ENCODE measurements around the gene NDUFA11. TPM values are rescaled to one million over a fixed set of nuclear protein-coding genes. Genes with fewer than 3 reads are reported as not detected.
"Not testable (repeated sequence)": the region's sequence is repeated elsewhere in the genome, so short reads cannot be mapped to it uniquely, and the experiment has no call there.

NDUFA11 gene
- total and polyA plus RNA-seq, 2 of the 4 experiments (the other 2 are of a cell fraction): 375 to 1,276 TPM

- H2BK15ac ChIP-seq (ENCODE audit: low read depth, low read length); H3K18ac ChIP-seq (ENCODE audit: low read depth, low read length); H3K27me3 ChIP-seq (ENCODE audit: control insufficient read depth, insufficient read depth, low read length); H4K5ac ChIP-seq (ENCODE audit: low read depth, low read length); H3K23ac ChIP-seq (ENCODE audit: low read depth, low read length); H2BK120ac ChIP-seq (ENCODE audit: low read depth, low read length); H3K14ac ChIP-seq (replicated peaks; ENCODE audit: low read depth, low read length); BruUV-seq (replicated peaks); H3K56ac ChIP-seq (ENCODE audit: extremely low read depth, insufficient read depth, low read length); H3K9ac ChIP-seq (ENCODE audit: low read depth, low read length); H3K9me3 ChIP-seq (ENCODE audit: control insufficient read depth, insufficient read depth, low read length); intact Hi-C loops (cut with micrococcal nuclease); in situ Hi-C loops (cut with MboI; ENCODE audit: low sequenced_read_pairs); H2BK5ac ChIP-seq (ENCODE audit: low read depth, low read length, poor library complexity, severe bottlenecking); H3K4me2 ChIP-seq (ENCODE audit: low read depth, low read length); H3K79me1 ChIP-seq (ENCODE audit: low read depth in 1 of 2, low read length in 2 of 2); H2BK20ac ChIP-seq (ENCODE audit: low read depth, low read length); H3K9me1 ChIP-seq (ENCODE audit: insufficient read depth, low read length); H4K8ac ChIP-seq (ENCODE audit: low read depth in 2 of 2, low read length in 2 of 2); H4K20me1 ChIP-seq (ENCODE audit: insufficient read depth, low read length); H4K91ac ChIP-seq (ENCODE audit: insufficient read depth, low read depth, low read length); H3K4me3 ChIP-seq (ENCODE audit: insufficient read depth, low read depth, low read length); POLR2A ChIA-PET (ENCODE audit: unreplicated experiment); CTCF ChIA-PET; H3K4me1 ChIP-seq (ENCODE audit: control insufficient read depth, insufficient read depth, low read length); dilution Hi-C loops (cut with HindIII; ENCODE audit: low sequenced_read_pairs, unreplicated experiment); H3K36me3 ChIP-seq (ENCODE audit: control insufficient read depth, insufficient read depth, low read length); H3K27ac ChIP-seq (ENCODE audit: insufficient read depth, low read length): not testable (repeated sequence)
- ATAC-seq (ENCODE audit: low read depth) (peak; percentile 57), DNase-seq (peak; percentile 35)
- Histone ChIP-seq H3K4ac (ENCODE audit: low read depth, low read length) (0 out of 2 replicates have a peak overlapping the region, but pooled peaks have one; percentile 22), H2AK9ac (replicated peaks; ENCODE audit: low read depth, low read length, poor library complexity) (peak overlapping the region; percentile 78), H2AK5ac (ENCODE audit: low read depth, low read length) (peak overlapping the region; percentile 28; the same call in 1 of the 2 replicates), H2AFZ (replicated peaks; ENCODE audit: low read length, poor library complexity) (peak overlapping the region; percentile 49)
- 100% methylated on average over 1 of the region's 7 CpGs; no CpG with 5 or more reads in 1 of the 2 experiments for WGBS, 2 experiments (ENCODE audit: extremely low coverage in 2 of 2, insufficient read length in 1 of 2)
Measured at GRCh38 chr19:5874496-5874895, 29.1 kb downstream of the NDUFA11 start.
